ENCODE results near the gene MCCD1.
"Not testable (repeated sequence)": the region's sequence is repeated elsewhere in the genome, so short reads cannot be mapped to it uniquely, and the experiment has no call there.

The MCCD1 gene

GRCh38 chr6:31483392-31483791, 45.4 kb upstream of the MCCD1 start:
- H3K9ac ChIP-seq (ENCODE audit: low read length) = no peak overlapping the region

DNA sequence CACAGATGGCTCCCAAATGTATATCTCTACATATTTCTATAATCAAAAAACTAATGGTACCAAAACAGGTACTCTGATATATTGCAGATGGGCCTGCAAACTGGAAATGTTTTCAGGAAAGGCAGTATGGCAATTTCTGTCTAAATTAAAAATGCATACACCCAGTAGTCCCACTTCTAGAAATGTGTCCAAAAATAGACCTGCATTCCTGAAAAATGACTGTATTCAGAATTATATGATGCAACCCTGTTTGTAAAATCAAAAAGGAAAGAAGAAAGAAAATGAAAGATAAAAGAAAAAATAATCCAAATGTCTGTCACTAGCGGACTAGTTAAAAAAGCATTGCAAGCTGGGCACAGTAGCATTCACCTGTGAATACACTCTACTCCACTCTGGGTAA, 43.7 kb upstream of the MCCD1 start:
- Histone ChIP-seq H4K8ac (ENCODE audit: low read depth, low read length) (no peak overlapping the region), H3K36me3 (ENCODE audit: control insufficient read depth in 1 of 2, insufficient read depth in 2 of 2, low read length in 2 of 2) (no peaks in the 10 kb centered on the region), H4K12ac (ENCODE audit: low read depth, low read length) (no peak overlapping the region), H3K27me3 (ENCODE audit: insufficient read depth, low read length) (peaks cover 2% of the 10 kb centered on the region), H3K9me3 (ENCODE audit: insufficient read depth, low read depth, low read length) (no peaks in the 10 kb centered on the region), H3K23ac (ENCODE audit: low read length) (no peak overlapping the region), H3K27ac (ENCODE audit: low read depth, low read length) (no peak overlapping the region), H2AK5ac (ENCODE audit: low read length) (no peak overlapping the region), H2AFZ (ENCODE audit: insufficient read depth, low read length, poor library complexity) (no peak overlapping the region), H2BK12ac (ENCODE audit: low read length) (no peak overlapping the region), H3K4ac (ENCODE audit: low read depth, low read length) (no peak overlapping the region), H3K79me1 (ENCODE audit: low read length) (no peaks in the 10 kb centered on the region), H3K79me2 (ENCODE audit: control insufficient read depth, insufficient read depth, low read length, poor library complexity) (no peaks in the 10 kb centered on the region), H2BK5ac (ENCODE audit: low read depth, low read length, poor library complexity) (no peak overlapping the region), H3K4me1 (ENCODE audit: control insufficient read depth in 1 of 2, insufficient read depth in 2 of 2, low read length in 2 of 2) (no peaks in the 10 kb centered on the region), H3K18ac (ENCODE audit: low read length) (no peak overlapping the region), H3K4me3 (ENCODE audit: low read depth, low read length) (no peak overlapping the region), H3K14ac (ENCODE audit: low read length) (no peak overlapping the region), H3K4me2 (ENCODE audit: low read length) (no peak overlapping the region), H2BK120ac (ENCODE audit: insufficient read depth, low read length, poor library complexity) (no peak overlapping the region), H3K9ac (ENCODE audit: low read length) (no peak overlapping the region), H4K91ac (ENCODE audit: low read depth, low read length) (no peak overlapping the region)
- DNase-seq = no peak
- no CpG with 5 or more reads among the region's 1 CpG for WGBS (ENCODE audit: extremely low coverage, insufficient coverage, insufficient read length)

More at GRCh38 chr6:31483392-31483791, 45.4 kb upstream of the MCCD1 start:
- no peaks in the 10 kb centered on the region for H3K36me3 ChIP-seq (ENCODE audit: control insufficient read depth in 1 of 2, insufficient read depth in 2 of 2, low read length in 2 of 2)
- H3K79me2 ChIP-seq (ENCODE audit: control insufficient read depth, insufficient read depth, low read length, poor library complexity) = no peaks in the 10 kb centered on the region
- no peak overlapping the region for H4K91ac ChIP-seq (ENCODE audit: low read depth, low read length)
- H3K79me1 ChIP-seq (ENCODE audit: low read length) = no peaks in the 10 kb centered on the region
- no peak overlapping the region for H4K8ac ChIP-seq (ENCODE audit: low read depth, low read length)
- no peak overlapping the region for H3K18ac ChIP-seq (ENCODE audit: low read length)
- no peaks in the 10 kb centered on the region for H3K9me3 ChIP-seq (ENCODE audit: insufficient read depth, low read depth, low read length)
- no peak overlapping the region for H3K23ac ChIP-seq (ENCODE audit: low read length)
- no peak overlapping the region for H2AFZ ChIP-seq (ENCODE audit: insufficient read depth, low read length, poor library complexity)
- H3K4me2 ChIP-seq (ENCODE audit: low read length) = no peak overlapping the region
- no peak overlapping the region for H3K14ac ChIP-seq (ENCODE audit: low read length)
- H2BK12ac ChIP-seq (ENCODE audit: low read length) = no peak overlapping the region
- no peak overlapping the region for H2BK5ac ChIP-seq (ENCODE audit: low read depth, low read length, poor library complexity)
- no peak overlapping the region for H2BK120ac ChIP-seq (ENCODE audit: insufficient read depth, low read length, poor library complexity)
- no peak overlapping the region for H3K27ac ChIP-seq (ENCODE audit: low read depth, low read length)
- no peak for DNase-seq
- no peak overlapping the region for H3K4me3 ChIP-seq (ENCODE audit: low read depth, low read length)
- no peak overlapping the region for H2AK5ac ChIP-seq (ENCODE audit: low read length)
- H3K4me1 ChIP-seq (ENCODE audit: control insufficient read depth in 1 of 2, insufficient read depth in 2 of 2, low read length in 2 of 2) = no peaks in the 10 kb centered on the region
- H3K27me3 ChIP-seq (ENCODE audit: insufficient read depth, low read length) = peaks cover 3% of the 10 kb centered on the region
- no peak overlapping the region for H4K12ac ChIP-seq (ENCODE audit: low read depth, low read length)
- no CpG with 5 or more reads among the region's 2 CpGs for WGBS (ENCODE audit: extremely low coverage, insufficient coverage, insufficient read length)
- no peak overlapping the region for H3K4ac ChIP-seq (ENCODE audit: low read depth, low read length)

GRCh38 chr6:31486065-31486837, 42.5 kb upstream of the MCCD1 start:
- not testable (repeated sequence) for H3K27ac ChIP-seq (ENCODE audit: low read depth, low read length); H4K8ac ChIP-seq (ENCODE audit: low read depth, low read length); H3K4ac ChIP-seq (ENCODE audit: low read depth, low read length); H3K36me3 ChIP-seq (ENCODE audit: control insufficient read depth in 1 of 2, insufficient read depth in 2 of 2, low read length in 2 of 2); H2BK120ac ChIP-seq (ENCODE audit: insufficient read depth, low read length, poor library complexity); H3K4me1 ChIP-seq (ENCODE audit: control insufficient read depth in 1 of 2, insufficient read depth in 2 of 2, low read length in 2 of 2); H3K23ac ChIP-seq (ENCODE audit: low read length); H3K9me3 ChIP-seq (ENCODE audit: insufficient read depth, low read depth, low read length); H2BK5ac ChIP-seq (ENCODE audit: low read depth, low read length, poor library complexity); H3K79me2 ChIP-seq (ENCODE audit: control insufficient read depth, insufficient read depth, low read length, poor library complexity); H2AFZ ChIP-seq (ENCODE audit: insufficient read depth, low read length, poor library complexity); H3K14ac ChIP-seq (ENCODE audit: low read length); H3K4me2 ChIP-seq (ENCODE audit: low read length); H4K91ac ChIP-seq (ENCODE audit: low read depth, low read length); H3K4me3 ChIP-seq (ENCODE audit: low read depth, low read length); H2AK5ac ChIP-seq (ENCODE audit: low read length); H2BK12ac ChIP-seq (ENCODE audit: low read length); H4K12ac ChIP-seq (ENCODE audit: low read depth, low read length); H3K18ac ChIP-seq (ENCODE audit: low read length); H3K79me1 ChIP-seq (ENCODE audit: low read length); H3K9ac ChIP-seq (ENCODE audit: low read length); H3K27me3 ChIP-seq (ENCODE audit: insufficient read depth, low read length); DNase-seq
- no CpG with 5 or more reads among the region's 9 CpGs for whole genome bisulfite sequencing (ENCODE audit: extremely low coverage, insufficient coverage, insufficient read length)

GRCh38 chr6:31487674-31488073, 41.1 kb upstream of the MCCD1 start:
- H3K79me1 ChIP-seq (ENCODE audit: low read length); H3K4me1 ChIP-seq (ENCODE audit: control insufficient read depth in 1 of 2, insufficient read depth in 2 of 2, low read length in 2 of 2); H2BK12ac ChIP-seq (ENCODE audit: low read length); H2AFZ ChIP-seq (ENCODE audit: insufficient read depth, low read length, poor library complexity); H4K12ac ChIP-seq (ENCODE audit: low read depth, low read length); H4K91ac ChIP-seq (ENCODE audit: low read depth, low read length); DNase-seq; H2BK5ac ChIP-seq (ENCODE audit: low read depth, low read length, poor library complexity); H3K4me3 ChIP-seq (ENCODE audit: low read depth, low read length); H3K23ac ChIP-seq (ENCODE audit: low read length); H3K4ac ChIP-seq (ENCODE audit: low read depth, low read length); H3K79me2 ChIP-seq (ENCODE audit: control insufficient read depth, insufficient read depth, low read length, poor library complexity); H3K27me3 ChIP-seq (ENCODE audit: insufficient read depth, low read length); H2BK120ac ChIP-seq (ENCODE audit: insufficient read depth, low read length, poor library complexity); H3K14ac ChIP-seq (ENCODE audit: low read length); H3K9ac ChIP-seq (ENCODE audit: low read length); H3K36me3 ChIP-seq (ENCODE audit: control insufficient read depth in 1 of 2, insufficient read depth in 2 of 2, low read length in 2 of 2); H3K9me3 ChIP-seq (ENCODE audit: insufficient read depth, low read depth, low read length); H3K4me2 ChIP-seq (ENCODE audit: low read length); H4K8ac ChIP-seq (ENCODE audit: low read depth, low read length); H3K27ac ChIP-seq (ENCODE audit: low read depth, low read length); H3K18ac ChIP-seq (ENCODE audit: low read length); H2AK5ac ChIP-seq (ENCODE audit: low read length): not testable (repeated sequence)
- WGBS (ENCODE audit: extremely low coverage, insufficient coverage, insufficient read length) = no CpG with 5 or more reads among the region's 6 CpGs

All from trophoblast cell (in vitro differentiated cells and primary cell).